Hepatocyte (in vitro differentiated cells): ENCODE measurements around the gene ANO4.

Experiments used
- CTCF ChIP-seq: fragments of 200-600 bp; sonication (generic); IDR thresholded peaks from 2 replicates; pipeline ENCODE4 v1.5.1; 2016; ENCODE audit warnings: antibody characterized with exemption, mild to moderate bottlenecking; ENCODE audit not compliant: poor library complexity
- EZH2 ChIP-seq: fragments of 200-600 bp; sonication (generic); IDR thresholded peaks from 2 replicates; pipeline ENCODE4 v1.6.1; 2016; ENCODE audit warnings: antibody characterized with exemption, mild to moderate bottlenecking, borderline replicate concordance
- EZH2phosphoT487 ChIP-seq: fragments of 200-600 bp; sonication (generic); IDR thresholded peaks from one replicate; pipeline ENCODE4 v1.6.1; 2018; ENCODE audit warnings: antibody characterized with exemption, mild to moderate bottlenecking, low read depth, moderate library complexity; ENCODE audit not compliant: unreplicated experiment, severe bottlenecking

- TF ChIP-seq CTCF (no peak), EZH2 (no peak), EZH2phosphoT487 (no peak)
Measured at GRCh38 chr12:100919116-100919515, 124.5 kb downstream of the ANO4 start.
